Measurements from ENCODE around the gene BRF1. TPM values are rescaled to one million over a fixed set of nuclear protein-coding genes. Genes with fewer than 3 reads are reported as not detected.

BRF1 gene
- total RNA-seq, 1 donor from 2014 or later, result 51.1 TPM

GRCh38 chr14:105346876-105347586, 46.2 kb upstream of the BRF1 start:
- no peak for TF ChIP-seq CTCF (conservative IDR thresholded peaks at IDR 0.05)
- Mint-ChIP-seq H3K27ac (ENCODE audit: unreplicated experiment) (no peak overlapping the region), H3K4me1 (peaks cover 15% of the 10 kb centered on the region), H3K9me3 (peaks cover 3% of the 10 kb centered on the region), H3K36me3 (ENCODE audit: low read depth) (peaks cover 4% of the 10 kb centered on the region), H3K27me3 (ENCODE audit: low read depth) (no peaks in the 10 kb centered on the region), H3K4me3 (no peak overlapping the region)
- DNase-seq (ENCODE audit: low read depth, low spot score), result no peak

- Mint-ChIP-seq H3K9me3 (peaks cover 3% of the 10 kb centered on the region), H3K36me3 (ENCODE audit: low read depth) (peaks cover 4% of the 10 kb centered on the region), H3K27me3 (ENCODE audit: low read depth) (no peaks in the 10 kb centered on the region), H3K4me1 (peaks cover 23% of the 10 kb centered on the region), H3K27ac (ENCODE audit: unreplicated experiment) (no peak overlapping the region), H3K4me3 (no peak overlapping the region)
- no peak for DNase-seq (ENCODE audit: low read depth, low spot score)
- no peak for TF ChIP-seq CTCF (conservative IDR thresholded peaks at IDR 0.05)
Observed at GRCh38 chr14:105346200-105346533, 45.4 kb upstream of the BRF1 start.

- H3K27me3 Mint-ChIP-seq (ENCODE audit: low read depth), result no peaks in the 10 kb centered on the region
- peaks cover 35% of the 10 kb centered on the region for H3K4me1 Mint-ChIP-seq
- H3K27ac Mint-ChIP-seq (ENCODE audit: unreplicated experiment), result no peak overlapping the region
- H3K36me3 Mint-ChIP-seq (ENCODE audit: low read depth), result peaks cover 4% of the 10 kb centered on the region
- peaks cover 3% of the 10 kb centered on the region for H3K9me3 Mint-ChIP-seq
- H3K4me3 Mint-ChIP-seq, result no peak overlapping the region
- DNase-seq (ENCODE audit: low read depth, low spot score), result no peak
- TF ChIP-seq CTCF (conservative IDR thresholded peaks at IDR 0.05), result no peak
Observed at GRCh38 chr14:105343194-105343593, 42.4 kb upstream of the BRF1 start.

- H3K36me3 Mint-ChIP-seq (ENCODE audit: low read depth), result peaks cover 4% of the 10 kb centered on the region
- no peaks in the 10 kb centered on the region for H3K27me3 Mint-ChIP-seq (ENCODE audit: low read depth)
- H3K4me1 Mint-ChIP-seq, result peaks cover 35% of the 10 kb centered on the region
- no peak for TF ChIP-seq CTCF (conservative IDR thresholded peaks at IDR 0.05)
- no peak overlapping the region for H3K4me3 Mint-ChIP-seq
- DNase-seq (ENCODE audit: low read depth, low spot score), result no peak
- H3K27ac Mint-ChIP-seq (ENCODE audit: unreplicated experiment), result peak overlapping the region; percentile 54
- peaks cover 3% of the 10 kb centered on the region for H3K9me3 Mint-ChIP-seq
Observed at GRCh38 chr14:105340821-105341733, 40.3 kb upstream of the BRF1 start.

- Mint-ChIP-seq H3K9me3 (no peaks in the 10 kb centered on the region), H3K4me1 (peaks cover 26% of the 10 kb centered on the region), H3K27me3 (ENCODE audit: low read depth) (no peaks in the 10 kb centered on the region), H3K27ac (ENCODE audit: unreplicated experiment) (no peak overlapping the region), H3K36me3 (ENCODE audit: low read depth) (no peaks in the 10 kb centered on the region), H3K4me3 (no peak overlapping the region)
- TF ChIP-seq CTCF (conservative IDR thresholded peaks at IDR 0.05), result no peak
- DNase-seq (ENCODE audit: low read depth, low spot score), result no peak
Observed at GRCh38 chr14:105337966-105338741, 37.4 kb upstream of the BRF1 start.
